ENCODE data around the gene RAD51D. TPM values are rescaled to one million over a fixed set of nuclear protein-coding genes. Genes with fewer than 3 reads are reported as not detected.

Gene RAD51D
- total and polyA plus RNA-seq, 10 of the 15 experiments (the other 5 are each of a cell fraction or from before 2014, with no cell fraction given) = 2.6 to 29.3 (median 13.5) TPM

DNA sequence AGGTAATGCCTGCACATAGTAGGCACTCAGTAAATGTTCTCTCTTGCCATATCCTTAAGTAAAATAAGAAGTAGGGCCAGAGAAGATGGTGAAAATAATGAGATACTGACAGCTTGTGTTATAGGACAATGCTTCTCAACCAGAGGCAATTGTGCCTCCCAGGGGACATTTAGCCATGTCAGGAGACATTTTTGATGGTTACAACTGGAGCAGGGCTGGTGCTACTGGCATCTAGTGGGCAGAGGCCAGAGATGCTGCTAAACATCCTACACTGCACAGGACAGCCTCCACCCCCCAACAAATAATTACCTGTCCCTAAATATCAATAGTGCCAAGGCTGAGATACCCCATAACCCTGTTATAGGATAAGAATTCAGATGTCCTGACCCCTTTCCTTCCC, 1.7 kb downstream of the RAD51D start (continued):
- TF ChIP-seq BCL3 (IDR thresholded peaks at IDR 0.05; ENCODE audit: borderline replicate concordance, insufficient read depth, low read depth, low read length, poor library complexity, severe bottlenecking) = no peak
- TF ChIP-seq ETV6 (conservative IDR thresholded peaks at IDR 0.05 in 1 of 2, IDR thresholded peaks at IDR 0.05 in 1 of 2; ENCODE audit: borderline replicate concordance in 1 of 2, low read depth in 1 of 2) = no peak
- TF ChIP-seq MTA3 (IDR thresholded peaks at IDR 0.05; ENCODE audit: borderline replicate concordance, low read length) = no peak
- no peak for TF ChIP-seq SIN3A (IDR thresholded peaks at IDR 0.05; ENCODE audit: low read depth, low read length)
- TF ChIP-seq, protein P1, sequence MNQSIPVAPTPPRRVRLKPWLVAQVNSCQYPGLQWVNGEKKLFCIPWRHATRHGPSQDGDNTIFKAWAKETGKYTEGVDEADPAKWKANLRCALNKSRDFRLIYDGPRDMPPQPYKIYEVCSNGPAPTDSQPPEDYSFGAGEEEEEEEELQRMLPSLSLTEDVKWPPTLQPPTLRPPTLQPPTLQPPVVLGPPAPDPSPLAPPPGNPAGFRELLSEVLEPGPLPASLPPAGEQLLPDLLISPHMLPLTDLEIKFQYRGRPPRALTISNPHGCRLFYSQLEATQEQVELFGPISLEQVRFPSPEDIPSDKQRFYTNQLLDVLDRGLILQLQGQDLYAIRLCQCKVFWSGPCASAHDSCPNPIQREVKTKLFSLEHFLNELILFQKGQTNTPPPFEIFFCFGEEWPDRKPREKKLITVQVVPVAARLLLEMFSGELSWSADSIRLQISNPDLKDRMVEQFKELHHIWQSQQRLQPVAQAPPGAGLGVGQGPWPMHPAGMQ (IDR thresholded peaks at IDR 0.05; ENCODE audit: borderline replicate concordance) = no peak
- TF ChIP-seq, protein P2, sequence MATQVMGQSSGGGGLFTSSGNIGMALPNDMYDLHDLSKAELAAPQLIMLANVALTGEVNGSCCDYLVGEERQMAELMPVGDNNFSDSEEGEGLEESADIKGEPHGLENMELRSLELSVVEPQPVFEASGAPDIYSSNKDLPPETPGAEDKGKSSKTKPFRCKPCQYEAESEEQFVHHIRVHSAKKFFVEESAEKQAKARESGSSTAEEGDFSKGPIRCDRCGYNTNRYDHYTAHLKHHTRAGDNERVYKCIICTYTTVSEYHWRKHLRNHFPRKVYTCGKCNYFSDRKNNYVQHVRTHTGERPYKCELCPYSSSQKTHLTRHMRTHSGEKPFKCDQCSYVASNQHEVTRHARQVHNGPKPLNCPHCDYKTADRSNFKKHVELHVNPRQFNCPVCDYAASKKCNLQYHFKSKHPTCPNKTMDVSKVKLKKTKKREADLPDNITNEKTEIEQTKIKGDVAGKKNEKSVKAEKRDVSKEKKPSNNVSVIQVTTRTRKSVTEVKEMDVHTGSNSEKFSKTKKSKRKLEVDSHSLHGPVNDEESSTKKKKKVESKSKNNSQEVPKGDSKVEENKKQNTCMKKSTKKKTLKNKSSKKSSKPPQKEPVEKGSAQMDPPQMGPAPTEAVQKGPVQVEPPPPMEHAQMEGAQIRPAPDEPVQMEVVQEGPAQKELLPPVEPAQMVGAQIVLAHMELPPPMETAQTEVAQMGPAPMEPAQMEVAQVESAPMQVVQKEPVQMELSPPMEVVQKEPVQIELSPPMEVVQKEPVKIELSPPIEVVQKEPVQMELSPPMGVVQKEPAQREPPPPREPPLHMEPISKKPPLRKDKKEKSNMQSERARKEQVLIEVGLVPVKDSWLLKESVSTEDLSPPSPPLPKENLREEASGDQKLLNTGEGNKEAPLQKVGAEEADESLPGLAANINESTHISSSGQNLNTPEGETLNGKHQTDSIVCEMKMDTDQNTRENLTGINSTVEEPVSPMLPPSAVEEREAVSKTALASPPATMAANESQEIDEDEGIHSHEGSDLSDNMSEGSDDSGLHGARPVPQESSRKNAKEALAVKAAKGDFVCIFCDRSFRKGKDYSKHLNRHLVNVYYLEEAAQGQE (IDR thresholded peaks at IDR 0.05; ENCODE audit: low read depth, low read length) = no peak
- TF ChIP-seq NR2C2 (IDR thresholded peaks at IDR 0.05; ENCODE audit: borderline replicate concordance, control insufficient read depth, insufficient read length, low read depth) = no peak
- TF ChIP-seq WRNIP1 (IDR thresholded peaks at IDR 0.05; ENCODE audit: borderline replicate concordance, low read depth, low read length) = 0 out of 2 replicates have a peak, but pooled peaks have one; percentile 25
- peak; percentile 61; the same call in 1 of the 2 replicates for TF ChIP-seq SMC3 (IDR thresholded peaks at IDR 0.05; ENCODE audit: borderline replicate concordance, low read length)
- no peak for TF ChIP-seq PML (IDR thresholded peaks at IDR 0.05; ENCODE audit: low read length)
- peak; percentile 89 for TF ChIP-seq MEF2B (IDR thresholded peaks at IDR 0.05; ENCODE audit: partially characterized antibody, poor library complexity, severe bottlenecking)
- no peak for TF ChIP-seq NKRF (conservative IDR thresholded peaks at IDR 0.05)
- TF ChIP-seq, protein P3, sequence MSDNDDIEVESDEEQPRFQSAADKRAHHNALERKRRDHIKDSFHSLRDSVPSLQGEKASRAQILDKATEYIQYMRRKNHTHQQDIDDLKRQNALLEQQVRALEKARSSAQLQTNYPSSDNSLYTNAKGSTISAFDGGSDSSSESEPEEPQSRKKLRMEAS (IDR thresholded peaks at IDR 0.05; ENCODE audit: low read depth, low read length) = no peak
- TF ChIP-seq ZNF622 (IDR thresholded peaks at IDR 0.05) = no peak
- no peak for TF ChIP-seq SMAD5 (IDR thresholded peaks at IDR 0.05; ENCODE audit: low read depth)
- TF ChIP-seq ZNF274 (IDR thresholded peaks at IDR 0.05; ENCODE audit: insufficient read depth, insufficient read length) = no peak
- TF ChIP-seq RUNX3 (IDR thresholded peaks at IDR 0.05; ENCODE audit: low read length) = no peak
- no peak for TF ChIP-seq HDGF (IDR thresholded peaks at IDR 0.05)
- no peak for TF ChIP-seq LARP7 (IDR thresholded peaks at IDR 0.05)
- TF ChIP-seq, protein P4, sequence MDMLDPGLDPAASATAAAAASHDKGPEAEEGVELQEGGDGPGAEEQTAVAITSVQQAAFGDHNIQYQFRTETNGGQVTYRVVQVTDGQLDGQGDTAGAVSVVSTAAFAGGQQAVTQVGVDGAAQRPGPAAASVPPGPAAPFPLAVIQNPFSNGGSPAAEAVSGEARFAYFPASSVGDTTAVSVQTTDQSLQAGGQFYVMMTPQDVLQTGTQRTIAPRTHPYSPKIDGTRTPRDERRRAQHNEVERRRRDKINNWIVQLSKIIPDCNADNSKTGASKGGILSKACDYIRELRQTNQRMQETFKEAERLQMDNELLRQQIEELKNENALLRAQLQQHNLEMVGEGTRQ (IDR thresholded peaks at IDR 0.05; ENCODE audit: borderline replicate concordance, low read depth, low read length) = no peak
